ENCODE results near the gene VPS13D.

DNA sequence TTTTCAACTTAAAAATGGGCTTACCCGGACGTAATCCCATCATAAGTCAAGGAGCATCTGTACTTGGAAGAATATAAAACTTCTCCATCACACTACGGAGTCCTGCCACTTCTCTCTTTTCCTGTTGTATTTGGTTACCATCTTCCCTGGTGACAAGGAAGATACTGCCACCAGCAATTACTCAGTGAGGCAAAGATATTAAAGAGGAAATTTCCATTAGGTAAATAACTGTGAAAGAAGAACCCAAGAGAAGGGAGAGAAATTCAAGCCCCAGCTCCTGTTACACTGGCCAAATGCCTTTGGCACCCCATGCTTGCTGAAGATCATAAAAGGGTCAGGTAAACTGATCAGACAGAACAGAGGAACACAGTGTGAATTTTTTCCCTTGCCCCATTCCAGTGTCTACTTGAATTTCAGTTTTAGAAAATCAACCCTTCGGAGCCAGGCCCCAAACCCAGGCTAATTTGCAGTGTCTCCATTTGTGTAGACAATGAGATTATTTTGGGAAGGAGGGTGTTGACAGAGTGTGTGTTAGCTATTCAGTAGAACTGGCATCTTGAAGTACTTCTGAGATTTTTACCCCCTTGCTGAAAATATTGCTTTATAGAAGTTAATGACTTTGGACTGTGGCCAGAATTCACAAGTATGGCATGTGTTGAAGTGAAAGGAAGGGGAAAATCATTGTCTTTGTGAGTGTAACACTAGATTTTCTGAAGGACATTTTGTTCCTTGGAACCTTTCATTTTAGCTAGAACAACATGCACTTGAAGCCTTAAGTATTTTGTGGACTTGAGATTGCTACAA, 221.1 kb downstream of the VPS13D start:
- TF ChIP-seq POLR2A (IDR thresholded peaks at IDR 0.05; ENCODE audit: low read length), result no peak
- TF ChIP-seq GATA1 (IDR thresholded peaks at IDR 0.05; ENCODE audit: low read depth, low read length), result no peak

Measured in erythroblast (primary cell).